HG03469 (cell line): Measurements from ENCODE around the gene HOXA6.

Experiments
- ATAC-seq: cut with Tn5 transposase; IDR thresholded peaks from one replicate; pipeline ENCODE4 v1.9.1; 2021; ENCODE audit warnings: mild to moderate bottlenecking, moderate library complexity, moderate number of reproducible peaks; ENCODE audit not compliant: unreplicated experiment

HOXA6 gene

DNA sequence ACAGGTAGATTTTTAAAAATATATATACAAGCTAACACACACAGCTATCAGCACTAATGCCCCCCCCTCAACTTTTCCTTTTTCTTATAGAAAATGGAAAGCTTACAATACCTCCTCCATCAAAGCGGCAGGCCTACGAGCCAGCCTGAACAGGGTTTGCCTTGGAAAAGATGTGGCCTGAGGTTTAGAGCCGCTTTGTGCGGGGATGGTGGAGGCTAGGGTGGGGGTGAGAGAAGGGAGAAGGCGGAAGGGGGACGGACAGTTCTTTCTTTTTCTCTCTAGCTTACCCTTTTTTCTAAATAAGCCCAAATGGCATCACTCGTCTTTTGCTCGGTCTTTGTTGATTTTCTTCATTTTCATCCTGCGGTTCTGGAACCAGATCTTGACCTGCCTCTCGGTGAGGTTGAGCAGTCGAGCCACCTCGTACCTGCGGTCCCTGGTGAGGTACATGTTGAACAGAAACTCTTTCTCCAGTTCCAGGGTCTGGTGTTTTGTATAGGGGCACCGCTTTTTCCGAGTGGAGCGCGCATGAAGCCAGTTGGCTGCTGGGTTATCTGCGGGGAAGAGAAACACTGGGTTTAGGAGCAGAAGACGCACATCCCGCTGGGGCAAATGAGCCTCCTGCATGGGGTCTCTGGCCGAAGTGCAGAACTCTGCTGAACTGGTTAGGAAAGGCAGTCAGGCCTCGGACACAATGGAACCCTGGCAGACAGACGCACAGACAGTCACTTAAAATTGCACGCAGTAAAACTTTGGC is 15.9 kb upstream of the HOXA6 start:
- ATAC-seq, result no peak

DNA sequence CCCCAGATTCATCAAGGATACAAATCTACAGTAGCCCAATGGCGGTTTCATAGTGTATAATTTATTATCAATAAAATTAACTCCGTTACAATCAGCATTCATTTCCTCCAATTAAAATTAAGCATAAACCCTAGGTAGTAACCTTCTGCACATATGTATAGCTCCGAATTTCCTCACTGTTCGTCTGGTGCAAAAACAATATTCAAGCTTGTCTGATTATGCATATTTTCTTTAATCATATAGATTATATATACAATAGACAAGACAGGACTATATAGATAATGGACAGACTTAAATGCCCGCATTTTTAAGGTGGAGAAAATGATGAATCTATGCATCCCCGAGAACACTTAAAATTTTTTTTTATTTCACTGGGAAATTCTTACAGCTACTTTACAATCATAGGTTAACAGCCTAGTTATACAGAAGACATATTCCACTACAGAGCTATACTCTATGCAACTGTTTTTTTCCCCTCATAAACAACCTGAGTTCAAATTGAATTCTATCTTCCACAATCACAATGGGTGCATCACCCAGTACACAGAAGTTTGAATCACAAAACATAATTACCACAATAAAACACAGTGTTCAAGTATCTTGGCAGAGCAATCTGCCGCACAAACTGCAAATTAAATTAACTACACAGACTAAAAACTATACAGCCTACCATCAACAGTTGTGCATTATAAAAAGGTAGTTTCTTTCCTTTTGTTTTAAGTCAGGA is 15.2 kb upstream of the HOXA6 start:
- no peak for ATAC-seq

DNA sequence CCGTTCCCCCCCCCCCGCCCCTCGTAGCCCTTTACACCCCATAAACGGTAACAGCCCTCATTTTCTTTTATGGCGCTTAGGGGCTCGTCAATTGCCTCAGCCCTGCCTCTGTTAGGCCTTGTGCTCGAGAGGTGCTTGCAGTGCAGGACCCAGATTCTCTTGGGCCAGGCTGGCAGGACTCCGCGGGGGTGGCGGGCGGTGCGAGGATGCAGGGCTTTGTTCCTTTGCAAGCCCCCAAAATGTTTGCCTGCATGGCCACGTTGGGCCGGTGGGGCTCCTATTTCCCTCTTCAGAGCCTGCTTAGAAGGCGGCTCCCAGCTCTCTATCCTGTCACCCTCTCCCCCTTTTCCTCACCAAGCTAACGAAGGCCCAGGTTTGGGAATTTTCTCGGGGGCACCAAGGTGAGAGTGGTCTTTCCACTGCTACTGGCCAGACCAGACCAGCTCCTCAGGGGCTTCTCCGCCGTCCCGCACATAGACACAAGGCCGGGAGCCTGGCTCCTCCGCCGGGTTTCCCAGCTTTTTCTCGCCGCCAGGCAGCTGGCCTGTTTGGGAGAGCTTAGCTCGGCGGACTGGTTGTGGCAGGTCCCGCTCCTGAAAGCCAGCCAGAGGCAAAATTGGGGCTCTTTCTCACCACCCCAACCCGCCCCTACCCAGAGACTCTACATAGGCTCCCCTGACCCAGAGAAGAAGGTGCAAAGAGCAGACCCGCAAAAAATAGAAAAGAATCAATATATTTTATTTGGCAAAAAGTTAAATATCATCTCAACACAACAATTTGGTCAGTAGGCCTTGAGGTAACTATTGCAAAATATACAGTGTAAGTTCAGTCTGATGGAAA is 14.4 kb upstream of the HOXA6 start:
- no peak for ATAC-seq

DNA sequence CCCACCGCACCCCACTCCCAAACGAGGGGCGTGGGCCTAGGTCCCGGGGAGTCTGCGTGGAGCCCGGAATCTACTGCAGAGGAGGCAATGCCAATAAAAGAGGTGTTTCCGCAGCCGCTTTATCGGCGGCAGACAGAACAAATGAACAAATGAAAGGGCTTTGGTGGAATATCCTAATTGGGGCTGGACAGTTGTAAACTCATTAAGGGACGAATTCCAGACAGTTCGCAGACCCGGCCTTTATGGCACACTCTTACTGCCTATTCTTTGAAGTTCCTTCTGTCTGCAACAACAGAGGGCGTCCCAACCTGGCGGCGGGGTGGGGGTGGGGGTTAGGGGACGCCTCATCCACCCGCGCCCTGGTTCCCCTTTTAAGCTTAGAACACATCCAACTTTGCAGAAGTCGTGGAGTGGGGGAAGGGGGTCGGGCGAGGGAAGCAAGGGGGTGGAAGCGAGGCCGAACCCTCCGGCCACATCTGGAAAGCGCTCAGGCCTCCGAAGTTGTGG is 13.7 kb upstream of the HOXA6 start:
- ATAC-seq, result no peak

DNA sequence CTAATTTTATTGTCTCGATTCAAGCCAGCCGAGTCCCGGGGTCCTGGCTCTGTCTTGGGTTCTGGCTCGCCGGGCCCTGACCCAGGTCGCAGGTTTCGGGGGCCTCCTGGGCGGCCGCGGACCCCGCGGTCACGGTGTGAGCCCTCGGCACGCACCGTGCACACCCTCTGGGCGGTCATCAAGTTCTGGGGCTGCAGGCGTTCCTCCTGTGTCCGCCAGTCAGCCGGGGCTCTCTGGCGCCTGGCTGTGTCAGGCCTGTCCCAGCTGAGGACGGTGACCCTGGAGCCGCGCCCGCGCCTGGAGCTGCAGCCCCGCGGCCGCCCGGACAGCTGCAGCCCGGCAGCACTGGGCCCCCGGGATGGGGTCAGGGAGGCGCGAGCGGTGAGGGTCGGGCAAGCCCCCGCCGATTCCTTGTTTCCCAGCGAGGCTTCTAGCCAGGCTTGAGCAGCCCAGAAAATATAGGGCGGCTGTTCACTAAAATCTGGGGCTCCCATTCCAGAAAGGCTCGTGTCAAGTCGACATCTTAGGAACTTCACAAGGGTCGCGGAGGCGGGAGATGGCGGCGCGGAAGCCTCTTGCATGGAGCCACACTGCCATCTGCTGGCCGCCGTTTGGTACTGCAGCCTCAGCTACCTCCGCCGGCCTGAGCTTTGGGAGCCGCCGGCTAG is 13.1 kb upstream of the HOXA6 start:
- ATAC-seq, result no peak

DNA sequence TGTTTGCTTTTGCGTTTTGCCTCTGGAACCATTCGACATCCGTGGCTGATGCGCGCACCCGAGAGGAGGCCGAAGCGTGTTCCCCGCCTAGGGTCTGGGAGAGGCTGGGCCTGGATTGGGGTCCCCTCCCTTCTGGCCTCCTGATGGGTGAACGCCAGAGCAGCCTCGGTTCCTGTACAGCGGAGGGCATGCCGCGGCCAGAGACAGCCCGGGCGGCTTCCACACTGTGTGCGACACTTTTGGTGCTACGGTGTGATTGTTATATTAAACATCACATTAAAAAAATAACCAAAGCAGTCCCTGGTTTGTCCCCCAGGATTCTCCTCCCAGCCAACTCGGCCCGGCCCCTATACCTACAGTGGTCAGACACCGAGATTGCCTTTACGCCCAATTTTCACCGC is 12.6 kb upstream of the HOXA6 start:
- no peak for ATAC-seq

DNA sequence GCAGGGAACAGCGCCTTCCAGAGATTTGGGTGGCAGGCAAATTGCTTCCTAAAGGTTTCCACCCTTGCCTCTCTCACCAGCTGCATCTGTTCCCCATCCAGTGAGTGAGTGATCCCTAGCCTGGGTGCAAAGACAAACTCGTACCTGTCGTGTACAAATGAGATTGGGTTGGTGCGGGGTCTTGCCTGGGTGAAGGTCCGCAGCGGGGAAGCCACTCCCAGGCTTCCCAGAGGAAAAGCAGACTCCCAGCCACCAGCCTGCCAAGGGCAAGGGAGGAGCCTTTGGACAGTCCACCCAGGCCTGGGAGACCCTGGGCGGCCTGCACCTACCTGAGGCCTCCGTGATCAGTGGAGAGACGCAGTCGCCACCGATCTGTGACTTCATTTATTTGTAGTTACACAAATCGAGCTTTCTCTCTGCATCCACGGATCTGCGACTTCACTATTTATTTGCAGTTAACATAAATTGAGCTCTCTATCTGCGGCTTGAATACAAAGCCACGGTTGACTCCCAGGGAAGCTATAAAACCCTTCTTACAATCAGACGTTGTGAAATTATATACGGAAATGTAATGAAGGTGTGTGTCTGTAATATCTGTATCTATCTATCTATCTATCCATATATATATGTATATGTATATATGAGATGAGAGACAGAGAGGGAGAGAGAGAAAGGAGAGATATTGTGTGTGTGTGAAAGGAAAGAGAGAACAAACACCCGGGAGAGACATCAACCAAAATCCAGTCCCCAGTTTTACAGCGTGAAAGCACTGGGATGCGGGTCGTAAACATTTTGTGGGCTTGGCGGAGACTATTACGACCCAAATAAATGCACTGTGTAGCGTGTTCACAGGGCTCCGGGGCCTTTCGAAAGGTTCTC is 11.9 kb upstream of the HOXA6 start:
- no peak for ATAC-seq

DNA sequence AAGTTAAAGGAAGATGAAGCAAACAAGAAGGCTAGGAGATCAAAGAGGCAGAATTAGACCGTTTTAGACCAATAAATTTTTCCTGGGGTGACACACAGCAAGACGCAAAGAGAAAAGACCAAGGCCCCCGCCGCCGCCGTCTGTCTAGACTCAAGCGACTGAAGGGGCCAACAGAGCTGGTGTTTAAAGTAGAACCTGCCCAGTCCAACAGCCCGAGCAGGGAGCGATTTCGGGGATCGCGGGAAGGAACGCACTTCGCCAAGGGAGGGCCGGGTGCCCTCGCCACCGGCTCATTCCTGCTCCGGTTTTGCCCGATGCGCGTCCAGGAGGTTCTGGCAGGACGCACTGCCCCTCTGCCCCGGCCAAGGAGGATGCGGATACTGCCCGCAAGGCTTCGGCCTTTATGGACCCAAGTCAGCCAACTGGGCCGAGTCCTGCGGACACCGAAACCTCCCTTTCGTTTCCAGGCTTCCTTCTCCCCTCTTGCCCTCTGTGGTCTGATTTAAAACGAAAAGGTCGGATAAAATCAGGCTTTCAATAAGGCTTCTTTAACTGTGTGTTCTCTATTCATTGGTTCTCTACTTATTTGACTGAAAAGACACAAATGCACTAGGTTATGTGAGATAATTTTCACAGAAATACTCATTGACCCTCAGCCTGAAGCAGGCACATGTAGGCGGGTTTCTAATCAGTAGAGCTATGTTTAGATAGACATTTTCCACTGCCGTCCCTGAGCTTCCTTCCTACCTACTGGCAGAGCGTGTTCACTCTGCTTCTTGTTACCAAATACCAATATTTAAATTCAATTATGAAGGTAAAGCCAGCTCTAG is 11.1 kb upstream of the HOXA6 start:
- no peak for ATAC-seq

DNA sequence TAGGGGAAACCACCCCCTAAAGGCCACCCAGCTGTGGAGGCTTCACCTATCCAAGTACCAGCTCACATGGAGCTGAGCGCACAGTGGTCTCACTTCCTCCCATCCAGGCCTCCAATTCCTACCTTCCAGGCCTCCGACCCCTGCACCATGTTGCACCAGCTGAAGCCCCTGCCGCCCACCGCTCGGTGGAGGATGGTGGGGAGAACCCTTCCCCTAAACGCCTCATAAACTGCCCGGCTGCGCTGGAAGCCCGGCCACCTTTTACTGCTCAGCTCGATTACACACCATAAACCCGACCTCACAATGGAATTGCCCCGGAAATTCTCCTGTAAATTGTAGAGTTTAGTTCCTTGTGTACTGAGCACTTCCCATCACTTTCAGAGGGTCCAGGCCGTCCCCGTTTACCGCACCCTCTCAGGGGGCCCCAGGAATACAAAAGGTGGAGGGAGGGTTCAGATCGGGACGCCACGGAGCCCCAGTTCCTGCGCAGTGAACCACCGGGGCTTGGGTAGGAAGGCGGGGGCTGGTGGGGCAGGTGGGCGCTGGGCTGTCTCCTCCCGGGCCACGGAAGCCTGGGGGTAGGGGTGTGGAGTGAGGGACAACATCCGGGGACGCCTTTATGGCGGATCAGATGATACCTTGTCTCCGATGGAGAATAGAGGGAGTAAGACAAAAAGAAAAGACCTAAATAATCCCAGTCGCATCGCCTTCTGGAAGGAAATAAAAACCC is 10.3 kb upstream of the HOXA6 start:
- ATAC-seq, result no peak

DNA sequence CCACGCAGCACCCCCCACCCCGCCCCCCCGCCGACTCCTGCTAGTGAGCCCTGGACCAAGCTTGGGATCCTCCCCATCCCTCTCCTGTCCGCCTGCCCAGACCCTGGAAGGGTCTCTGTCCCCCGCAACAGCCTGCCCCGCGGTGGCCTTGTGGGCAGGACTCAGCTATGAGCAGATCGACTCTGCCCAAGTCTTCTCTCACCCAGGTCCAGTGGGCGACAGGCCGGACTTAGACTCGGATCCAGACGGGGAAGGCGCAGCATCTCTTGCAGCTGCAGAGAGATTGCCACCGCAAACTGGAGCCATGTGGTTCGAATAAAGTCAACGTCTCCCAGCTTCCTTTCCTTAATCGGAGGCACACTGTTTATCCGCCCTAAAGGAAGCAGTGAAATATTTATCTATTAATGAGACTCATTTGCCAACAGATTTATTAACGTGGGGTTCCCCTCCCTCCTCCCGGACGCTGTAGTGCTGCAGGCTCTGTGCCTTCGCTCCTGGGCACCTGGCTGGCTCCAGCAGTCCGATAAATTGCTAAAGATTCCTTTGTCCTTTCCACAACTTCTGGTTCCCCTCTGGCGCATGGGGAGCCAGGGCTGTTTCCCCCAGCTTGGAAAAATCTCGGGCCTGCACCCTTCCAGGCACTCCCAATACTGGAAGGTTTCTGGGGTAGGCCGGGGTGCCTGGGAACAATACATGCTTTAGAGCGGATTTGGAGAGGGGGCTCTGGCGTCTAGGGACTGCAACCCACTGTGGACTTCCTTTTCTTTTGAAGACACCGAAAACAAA is 9.5 kb upstream of the HOXA6 start:
- ATAC-seq, result no peak

DNA sequence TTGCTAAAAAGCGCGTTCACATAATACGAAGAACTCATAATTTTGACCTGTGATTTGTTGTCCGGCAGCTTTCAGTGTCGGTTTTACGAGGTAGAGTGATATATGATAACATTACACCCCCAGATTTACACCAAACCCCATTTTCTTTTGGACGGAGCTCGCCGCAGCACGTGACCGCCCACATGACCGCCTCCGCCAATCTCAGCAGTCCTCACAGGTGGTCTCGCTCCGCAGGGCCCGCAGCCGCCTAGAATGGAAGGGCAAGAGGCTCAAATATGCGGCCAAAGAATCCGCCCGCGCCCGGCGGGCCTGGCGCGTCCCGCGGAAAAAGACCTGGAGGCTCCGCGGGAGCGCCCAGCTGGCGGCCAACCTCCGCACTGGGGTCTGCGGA is 8.9 kb upstream of the HOXA6 start, which contains the start of gene HOXA7:
TSS of gene HOXA7 (minus strand) at position 168 of the 391 bp plus-strand sequence. CDS start at position 38, 130 bp downstream.
- ATAC-seq, result no peak

DNA sequence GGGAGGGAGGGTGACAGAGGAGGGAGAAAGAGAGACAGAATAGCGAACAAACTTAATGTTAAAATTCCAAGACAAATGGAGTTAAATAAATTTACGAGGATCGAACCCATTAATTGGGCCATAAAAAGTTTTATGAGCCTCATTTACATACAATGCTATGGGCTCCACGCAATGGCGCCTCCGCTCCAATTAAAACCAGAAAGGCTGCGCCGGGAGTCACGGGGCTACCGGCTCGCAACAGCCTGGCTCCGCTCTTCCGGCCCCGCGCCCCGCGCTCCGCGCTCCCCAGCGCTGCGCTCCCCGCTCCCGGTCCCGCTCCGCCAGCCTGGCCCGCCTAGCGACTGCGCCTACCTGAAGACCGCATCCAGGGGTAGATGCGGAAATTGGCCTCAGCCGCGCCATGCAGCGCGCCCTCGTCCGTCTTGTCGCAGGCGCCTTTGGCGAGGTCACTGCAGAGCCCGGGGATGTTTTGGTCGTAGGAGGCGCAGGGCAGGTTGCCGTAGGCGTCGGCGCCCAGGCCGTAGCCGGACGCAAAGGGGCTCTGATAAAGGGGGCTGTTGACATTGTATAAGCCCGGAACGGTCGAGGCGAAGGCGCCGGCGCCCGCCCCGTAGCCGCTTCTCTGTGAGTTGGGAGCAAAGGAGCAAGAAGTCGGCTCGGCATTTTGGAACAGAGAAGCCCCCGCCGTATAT is 8.4 kb upstream of the HOXA6 start:
- ATAC-seq, result no peak

DNA sequence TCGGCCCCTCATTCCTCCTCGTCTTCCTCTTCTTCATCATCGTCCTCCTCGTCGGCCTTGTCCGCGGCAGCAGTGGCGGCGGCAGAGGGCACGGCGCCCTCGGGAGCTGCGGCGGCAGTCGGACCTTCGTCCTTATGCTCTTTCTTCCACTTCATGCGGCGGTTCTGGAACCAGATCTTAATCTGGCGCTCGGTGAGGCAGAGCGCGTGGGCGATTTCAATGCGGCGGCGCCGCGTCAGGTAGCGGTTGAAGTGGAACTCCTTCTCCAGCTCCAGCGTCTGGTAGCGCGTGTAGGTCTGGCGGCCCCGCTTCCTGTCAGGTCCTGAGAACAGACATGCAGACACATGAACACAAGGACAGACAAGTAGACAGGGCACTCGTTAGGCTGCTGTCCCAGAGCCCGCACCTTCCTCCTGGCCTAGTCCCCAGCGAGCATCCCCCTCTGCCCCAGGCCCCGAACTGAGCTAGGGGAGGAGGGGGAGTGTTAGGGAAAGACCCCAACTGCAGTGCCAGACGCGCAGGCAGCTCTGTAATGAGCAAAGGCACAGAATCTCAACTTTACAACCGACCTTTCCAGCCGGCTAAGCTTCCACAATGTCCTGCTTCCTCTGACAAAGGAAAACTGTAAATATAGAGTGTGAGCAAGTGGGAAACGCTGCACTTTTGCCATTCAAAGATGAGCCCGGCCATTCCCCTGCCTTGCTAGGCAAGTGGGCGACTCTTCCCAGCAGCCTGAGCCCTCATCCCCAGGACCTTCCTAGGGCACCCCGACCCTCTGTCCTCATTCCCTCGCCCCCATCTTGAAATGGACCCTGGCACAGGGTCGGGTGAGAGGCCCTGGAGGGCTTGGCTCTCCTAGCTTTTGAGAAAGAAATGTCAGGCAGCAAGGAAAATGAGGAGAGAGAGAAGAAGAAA is 7.6 kb upstream of the HOXA6 start:
- no peak for ATAC-seq

DNA sequence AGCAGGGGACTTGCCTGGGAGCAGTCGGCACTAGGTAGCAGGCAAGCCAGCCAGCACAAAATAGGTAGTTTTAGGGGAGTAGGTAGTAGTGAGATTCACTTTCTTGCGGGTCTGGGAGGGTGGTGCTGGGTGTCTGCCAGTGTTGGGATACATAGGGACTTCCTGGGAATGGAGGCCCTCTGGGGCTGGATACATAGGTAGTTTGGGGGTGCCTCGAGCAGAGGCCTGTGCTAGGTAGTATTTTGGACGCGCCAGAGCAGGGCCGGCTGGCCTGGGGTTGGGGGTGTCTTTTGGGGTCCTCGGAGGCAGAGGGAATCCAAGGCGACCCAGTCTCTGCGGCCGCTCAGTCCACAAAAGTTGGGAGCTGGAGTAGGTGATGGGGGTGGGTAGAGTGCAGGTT is 6.8 kb upstream of the HOXA6 start:
- no peak for ATAC-seq

DNA sequence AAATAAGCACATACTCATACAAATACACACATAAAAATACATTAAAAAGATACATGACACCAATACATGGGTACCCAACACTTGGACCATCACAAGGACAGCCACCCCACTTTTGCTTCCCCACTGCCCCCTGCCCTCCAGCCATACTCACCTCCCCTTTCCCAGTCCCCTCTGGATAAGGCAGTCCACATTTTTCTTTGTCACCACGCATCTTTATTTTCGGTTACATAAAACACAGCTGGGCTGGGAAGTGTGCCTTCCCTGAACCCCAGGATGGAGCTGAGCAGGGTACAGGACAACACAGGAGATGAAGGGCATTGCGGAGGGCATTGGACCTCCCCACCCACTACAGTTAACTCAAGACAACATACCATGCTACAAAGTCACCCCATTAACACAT is 6.0 kb upstream of the HOXA6 start:
- ATAC-seq, result no peak
